DMS153 (cell line): ENCODE measurements around the gene CAMK2B.
A peak's percentile ranks its signal among the peaks of the same experiment; 100 is the strongest.

Experiments used
- DNase-seq: peaks from one replicate; lab custom pipeline; 2025; lab: John Stamatoyannopoulos, UW

CAMK2B gene

DNA sequence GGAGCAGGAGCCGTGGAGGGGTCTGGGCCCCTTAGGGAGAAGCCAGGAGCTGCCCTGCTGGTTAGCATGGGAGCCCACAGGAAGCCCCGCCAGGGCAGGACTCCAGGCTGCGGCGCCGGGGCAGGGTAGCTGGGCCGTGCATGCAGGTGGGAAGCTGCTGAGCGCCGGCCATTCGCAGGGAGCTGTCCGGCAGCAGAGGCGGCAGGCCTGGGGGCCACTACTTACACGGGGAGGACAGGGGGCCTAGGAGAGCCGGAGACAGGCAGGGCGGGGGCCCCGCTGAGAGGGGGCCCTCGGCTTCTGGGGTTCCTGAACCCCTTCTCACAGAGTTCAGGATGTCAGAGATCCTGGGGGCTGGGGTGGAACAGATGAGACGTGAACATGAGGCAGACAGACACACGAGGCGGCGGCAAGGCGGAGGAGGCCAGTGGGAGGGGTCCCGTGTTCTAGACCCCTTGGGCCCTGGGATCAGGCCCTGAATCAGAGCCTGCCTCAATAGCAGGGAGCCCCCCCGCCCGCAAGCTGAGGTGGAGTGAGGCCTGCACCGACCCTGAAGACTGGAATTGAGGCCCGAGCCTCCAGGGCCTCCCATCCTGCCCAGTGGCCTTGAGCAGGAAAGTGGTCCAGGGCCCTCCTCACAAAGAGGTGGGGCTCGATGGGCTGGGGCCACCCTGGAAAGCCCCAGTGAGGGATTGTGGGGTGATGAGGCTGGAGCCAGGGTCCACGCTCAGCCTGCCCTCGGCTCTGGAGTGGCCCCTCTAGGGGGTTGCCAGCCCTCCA lies 96.6 kb downstream of the CAMK2B start:
- no peak for DNase-seq

DNA sequence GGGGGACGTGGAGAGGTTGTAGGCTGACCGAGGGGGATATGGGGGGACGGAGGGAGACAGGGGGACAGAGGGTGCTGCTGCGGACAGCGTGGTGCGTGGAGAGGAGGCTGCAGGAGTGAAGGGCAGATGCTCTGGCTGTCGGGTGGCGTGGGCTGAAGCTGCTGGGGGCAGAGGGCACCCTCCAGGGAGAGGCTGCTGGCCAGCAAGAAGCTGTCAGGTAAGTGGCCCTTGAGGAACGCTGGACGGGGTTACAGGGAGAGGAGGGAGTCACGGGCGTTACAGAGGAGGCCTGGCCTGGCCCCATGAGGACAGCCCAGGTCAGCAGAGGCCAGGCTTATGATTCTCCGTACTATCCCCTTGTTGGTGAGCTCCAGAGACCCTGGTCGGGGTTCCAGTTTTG lies 97.5 kb downstream of the CAMK2B start:
- DNase-seq, result no peak

GRCh38 chr7:44226396-44226753 lies 99.0 kb downstream of the CAMK2B start:
- no peak for DNase-seq

- no peak for DNase-seq
Measured at GRCh38 chr7:44225566-44226395, 99.6 kb downstream of the CAMK2B start.

DNA sequence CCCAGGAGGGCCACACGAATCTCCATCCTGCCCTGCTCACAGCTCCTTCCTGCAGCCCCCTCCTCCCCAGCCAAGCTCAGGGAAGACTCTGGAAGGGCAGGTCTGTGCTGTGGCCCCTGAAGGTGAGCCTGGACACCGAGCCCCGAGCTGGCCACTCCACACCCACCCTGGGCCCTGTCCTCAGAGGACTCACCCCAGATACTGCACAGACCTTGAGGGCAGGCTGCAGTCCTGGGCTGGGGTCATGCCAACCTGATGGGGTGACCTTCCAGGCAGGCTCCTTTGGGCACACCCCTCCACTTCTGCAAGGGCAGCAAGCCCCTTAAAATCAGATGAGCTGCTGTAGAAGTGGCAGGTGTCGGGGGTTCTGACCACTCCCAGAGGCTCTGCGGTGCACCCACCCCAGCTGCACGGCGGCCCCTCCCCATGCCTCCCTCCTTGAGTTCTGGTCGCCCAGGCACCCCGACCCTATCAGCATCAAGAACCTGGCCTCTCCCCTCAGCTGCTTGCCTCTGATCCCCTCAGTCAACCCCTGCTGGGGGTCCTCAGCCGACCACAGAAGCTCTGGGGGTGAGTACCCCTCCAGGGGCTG lies 100.3 kb downstream of the CAMK2B start:
- no peak for DNase-seq

DNA sequence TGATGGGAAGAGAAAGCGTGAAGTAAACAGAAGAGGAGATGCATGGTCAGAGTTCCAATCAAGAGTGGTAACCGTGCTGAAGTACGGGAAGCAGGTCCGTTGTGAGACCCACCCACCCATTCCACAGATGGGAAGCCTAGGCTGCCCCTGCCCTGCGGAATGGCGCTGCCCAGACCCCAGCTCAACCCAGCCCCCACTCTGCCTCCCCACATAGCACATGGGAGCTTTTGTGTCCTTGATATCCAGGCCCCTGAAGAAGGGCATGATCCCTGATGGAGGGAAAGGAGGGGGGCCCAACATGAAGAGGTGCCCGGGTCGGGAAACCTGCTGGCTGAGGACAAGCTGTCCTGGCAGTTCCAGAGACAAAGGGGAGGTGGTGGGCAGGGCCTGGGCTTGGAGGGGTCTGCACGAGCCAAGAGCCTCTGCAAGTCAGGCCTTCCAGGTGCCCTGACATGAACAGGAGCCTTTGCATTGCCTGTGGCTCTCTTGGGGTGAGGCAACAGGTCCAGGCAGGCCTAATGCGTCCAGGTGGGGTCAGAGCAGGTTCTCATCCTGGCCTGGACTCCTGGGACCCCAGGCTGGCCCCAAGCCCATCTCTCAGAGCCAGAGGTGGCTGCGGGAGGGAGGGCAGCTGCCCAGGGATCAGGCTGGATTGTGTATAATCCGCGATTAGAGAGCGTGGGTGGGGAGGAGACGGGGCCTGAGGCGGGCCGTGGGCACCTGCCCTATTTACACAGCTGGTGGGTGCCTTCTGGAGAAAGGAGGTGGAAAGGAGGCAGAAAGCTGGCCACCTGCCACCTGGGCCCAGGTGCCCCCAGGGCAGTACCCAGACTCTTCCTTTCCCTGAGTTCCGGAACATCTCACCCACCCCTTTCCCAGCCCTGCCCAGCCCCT lies 101.1 kb downstream of the CAMK2B start:
- DNase-seq, result peak; percentile 55

- no peak for DNase-seq
Measured at GRCh38 chr7:44223362-44224079, 101.9 kb downstream of the CAMK2B start.

DNA sequence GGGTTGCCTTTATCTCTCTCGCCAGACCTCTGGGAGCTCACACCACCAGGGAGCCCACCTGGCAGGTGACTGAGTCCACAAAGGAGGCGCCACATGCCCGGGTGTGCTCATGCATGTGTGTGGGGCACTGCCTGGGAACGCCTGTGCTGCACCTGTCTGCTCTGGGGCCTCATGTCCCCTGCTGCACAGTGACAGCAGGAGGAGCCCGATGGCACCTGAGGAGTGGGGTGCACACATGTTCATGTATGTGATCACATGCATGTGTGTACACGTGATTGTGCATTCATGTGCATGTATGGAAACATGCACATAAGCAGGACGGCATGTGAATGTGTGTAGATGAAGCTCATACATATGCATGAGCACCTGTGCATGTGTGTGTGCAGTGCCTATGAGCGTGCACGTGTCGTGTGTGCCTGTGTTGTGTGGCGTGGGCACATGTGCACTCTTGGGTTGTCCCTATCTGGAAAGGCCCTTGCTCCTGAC lies 102.6 kb downstream of the CAMK2B start:
- no peak for DNase-seq

GRCh38 chr7:44222074-44222473 lies 103.3 kb downstream of the CAMK2B start:
- DNase-seq, result no peak

GRCh38 chr7:44221231-44221791 lies 104.1 kb downstream of the CAMK2B start:
- DNase-seq, result no peak

DNA sequence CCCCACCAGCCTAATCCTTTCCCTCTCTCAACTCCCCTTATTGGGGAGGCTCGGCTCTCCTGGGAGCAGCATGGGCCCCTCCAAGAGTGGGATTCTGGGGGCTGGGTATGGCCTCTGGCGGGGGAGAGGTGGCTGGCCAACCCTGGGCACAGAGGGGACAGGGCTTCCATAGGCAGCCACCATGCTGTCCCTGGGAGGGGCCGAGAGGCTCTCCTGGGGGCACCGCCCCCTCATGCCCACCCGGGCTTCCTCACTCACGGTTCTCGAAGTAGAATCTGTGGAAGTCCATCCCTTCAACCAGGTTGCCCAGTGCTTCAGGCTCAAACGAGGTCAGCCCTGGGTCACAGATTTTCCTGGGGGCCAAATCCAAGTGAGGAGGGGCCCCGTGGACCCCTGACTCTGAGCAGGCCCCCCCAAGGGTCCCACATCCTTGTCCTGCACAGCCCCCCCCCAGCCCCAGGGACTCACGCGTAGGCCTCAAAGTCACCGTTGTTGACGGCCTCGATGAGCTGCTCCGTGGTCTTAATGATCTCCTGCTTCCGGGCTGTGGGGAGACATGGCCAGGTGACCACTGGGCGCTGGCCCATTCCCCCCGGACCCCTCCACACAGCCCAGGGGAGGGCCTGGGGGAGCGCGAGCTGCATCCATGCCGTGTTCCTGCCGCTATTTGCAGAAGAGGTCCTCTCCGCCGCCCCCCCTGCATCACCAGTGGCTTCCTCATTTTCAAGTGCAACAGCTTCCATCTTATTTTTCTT lies 104.9 kb downstream of the CAMK2B start:
- no peak for DNase-seq

- no peak for DNase-seq
Measured at GRCh38 chr7:44220046-44220357, 105.4 kb downstream of the CAMK2B start.

- no peak for DNase-seq
Measured at GRCh38 chr7:44219371-44220045, 105.9 kb downstream of the CAMK2B start.

- no peak for DNase-seq
Measured at GRCh38 chr7:44218418-44219201, 106.8 kb downstream of the CAMK2B start.

DNA sequence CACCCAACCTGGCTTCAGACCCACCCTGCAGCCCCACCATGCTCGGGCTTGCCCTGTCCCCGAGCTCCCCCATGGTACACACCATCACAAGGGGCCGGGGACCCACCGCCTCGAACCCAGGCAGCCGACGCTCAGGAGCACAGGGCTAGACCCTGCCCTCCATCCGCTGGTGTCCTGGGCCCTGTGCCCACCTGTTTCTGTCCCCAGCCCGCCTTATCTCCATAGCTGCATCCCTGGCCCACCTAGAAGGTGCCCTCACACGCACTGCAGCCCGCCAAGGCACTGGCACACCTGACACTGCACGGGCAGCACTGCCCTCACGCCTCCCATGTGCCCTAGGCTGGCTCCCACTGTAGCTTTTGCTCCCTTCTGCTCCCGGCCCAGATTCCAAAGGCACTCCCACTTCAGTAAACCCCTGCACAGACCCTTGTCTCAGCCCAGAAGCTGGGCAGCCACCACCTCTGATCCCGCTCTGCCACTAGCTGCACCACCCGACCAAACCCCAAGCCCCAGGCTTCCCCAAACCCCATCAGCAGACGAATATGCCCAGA lies 107.5 kb downstream of the CAMK2B start:
- DNase-seq, result no peak

- no peak for DNase-seq
Measured at GRCh38 chr7:44217223-44217714, 108.1 kb downstream of the CAMK2B start.

DNA sequence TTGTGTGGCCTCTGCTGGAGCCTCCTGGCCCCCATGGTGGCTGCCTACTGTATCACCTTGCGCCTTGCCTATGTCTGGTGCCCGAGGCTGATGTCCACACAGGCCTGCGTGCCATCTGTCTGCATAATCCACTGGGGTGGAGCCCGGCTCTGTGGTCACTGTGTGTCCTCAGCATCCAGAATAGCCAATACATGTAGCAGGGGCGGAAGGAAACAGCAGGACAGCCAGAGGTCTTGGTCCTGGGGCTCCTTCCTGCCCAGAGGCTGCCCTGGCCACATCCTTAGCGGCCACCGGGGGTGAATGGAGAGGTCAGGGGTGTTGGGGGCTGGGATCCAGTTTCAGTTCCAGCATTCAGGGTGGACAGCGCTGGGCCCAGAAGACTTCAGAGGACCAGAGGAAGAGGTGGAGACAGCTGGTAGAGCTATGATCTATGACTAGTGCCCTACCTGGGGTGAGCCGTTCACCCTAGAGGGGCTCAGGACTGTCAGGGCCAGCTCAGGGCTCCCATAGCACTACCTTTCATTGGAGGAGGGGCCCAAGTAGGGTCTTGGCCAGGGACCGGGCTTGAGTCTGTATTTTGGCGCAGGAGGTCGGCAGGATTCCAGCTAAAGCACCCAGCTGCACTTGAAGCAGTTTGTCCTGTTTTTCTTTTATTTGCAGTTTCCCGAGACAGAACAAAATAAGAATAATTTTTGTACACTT lies 108.7 kb downstream of the CAMK2B start:
- no peak for DNase-seq

- DNase-seq, result no peak
Measured at GRCh38 chr7:44216019-44216418, 109.4 kb downstream of the CAMK2B start.
